HepG2 (cell line): ENCODE results near the gene PPEF2. TPM values are rescaled to one million over a fixed set of nuclear protein-coding genes. Genes with fewer than 3 reads are reported as not detected.
"Not testable (repeated sequence)": the region's sequence is repeated elsewhere in the genome, so short reads cannot be mapped to it uniquely, and the experiment has no call there.

ENCODE experiments used
- ATAC-seq: fragments of 200-7000 bp; cut with Tn5 transposase; 3 replicates; pipeline ENCODE4 v1.9.1; 2020; ENCODE audit warnings: mild to moderate bottlenecking, moderate library complexity
- BruUV-seq: library from RNA; stranded (reverse); fragments of 400-500 nt; replicated peaks from 2 replicates; lab custom pipeline; 2021; lab: Mats Ljungman, UMichigan
- CTCF ChIA-PET: fragments of 300-600 bp; formaldehyde crosslinking; extraction: SDS; loops from one replicate; lab custom pipeline; 2021; ENCODE audit warnings: low total read pairs, inconsistent platforms, low intra/inter-chr PET ratio; lab: Yijun Ruan, JAX
- POLR2A ChIA-PET: fragments of 350-600 bp; sonication (Branson Sonifier 250); formaldehyde crosslinking; loops from one replicate; lab custom pipeline; 2020; ENCODE audit warnings: antibody characterized with exemption, inconsistent platforms; lab: Yijun Ruan, JAX
- DNase-seq: peaks from one replicate; pipeline ENCODE4 v3.0.0-alpha.2; 2015; ENCODE audit warnings: low spot score
- FAIRE-seq: peaks from 3 replicates; lab custom pipeline; 2011; peaks lifted over from hg19 to GRCh38; lab: Jason Lieb, UNC
- H2AFZ ChIP-seq: one replicate; pipeline ENCODE4 v1.6.1; 2011; ENCODE audit warnings: low read length, inconsistent platforms
- H3K27ac ChIP-seq: fragments of 300-600 bp; 3 replicates; pipeline ENCODE4 v1.8.0; 2011; ENCODE audit warnings: mixed run types, mild to moderate bottlenecking, mixed read lengths, low read length, inconsistent platforms; ENCODE audit not compliant: insufficient read depth; ENCODE audit errors: extremely low read length
- H3K27me3 ChIP-seq, 2 experiments: fragments of 200-600 bp in 1 of 2; 2 replicates in 1 of 2; 3 replicates in 1 of 2; pipeline versions ENCODE4 v1.6.0 to v1.8.0; 2011; ENCODE audit warnings: low read length in 2 of 2, mild to moderate bottlenecking in 2 of 2, moderate library complexity in 2 of 2, inconsistent platforms in 1 of 2; ENCODE audit not compliant: insufficient read depth in 2 of 2, control insufficient read depth in 1 of 2
- H3K36me3 ChIP-seq, 2 experiments: fragments of 200-600 bp in 1 of 2; replicated peaks in 1 of 2; 2 replicates in 1 of 2; 3 replicates in 1 of 2; pipeline versions ENCODE4 v1.5.1 to v1.8.0; 2011; ENCODE audit warnings: low read length in 2 of 2, inconsistent platforms in 1 of 2; ENCODE audit not compliant: insufficient read depth in 2 of 2, control insufficient read depth in 1 of 2
- H3K4me1 ChIP-seq: 2 replicates; pipeline ENCODE4 v1.5.1; 2012; ENCODE audit warnings: low read length, inconsistent platforms; ENCODE audit not compliant: insufficient read depth
- H3K4me2 ChIP-seq: 2 replicates; pipeline ENCODE4 v1.6.0; 2011; ENCODE audit warnings: low read depth, low read length, inconsistent platforms
- H3K4me3 ChIP-seq, 3 experiments: fragments of 200-600 bp in 1 of 3; sonication (generic), shearing (Covaris generic) in 1 of 3; replicated peaks in 1 of 3; 2 replicates each; pipeline ENCODE4 v1.5.1; 2011 to 2016; ENCODE audit warnings: low read length in 3 of 3, inconsistent platforms in 2 of 3, low read depth in 2 of 3, mild to moderate bottlenecking in 2 of 3, control low read depth in 1 of 3, mixed read lengths in 1 of 3; ENCODE audit not compliant: insufficient read depth in 1 of 3
- H3K79me2 ChIP-seq: one replicate; pipeline ENCODE4 v1.6.1; 2011; ENCODE audit warnings: low read length, inconsistent platforms; ENCODE audit not compliant: insufficient read depth
- H3K9ac ChIP-seq: 2 replicates; pipeline ENCODE4 v1.6.0; 2011; ENCODE audit warnings: mild to moderate bottlenecking, low read depth, low read length, inconsistent platforms; ENCODE audit not compliant: insufficient read depth
- H3K9me3 ChIP-seq: 2 replicates; pipeline ENCODE4 v1.5.1; 2012; ENCODE audit warnings: mild to moderate bottlenecking, low read length
- H4K20me1 ChIP-seq: 2 replicates; pipeline ENCODE4 v1.6.0; 2011; ENCODE audit warnings: inconsistent platforms, mild to moderate bottlenecking, low read length, moderate library complexity; ENCODE audit not compliant: insufficient read depth
- HNRNPH1 ChIP-seq: fragments of 200-400 bp; formaldehyde crosslinking; optimal IDR thresholded peaks from 2 replicates; pipeline ENCODE3; 2017; ENCODE audit warnings: mild to moderate bottlenecking, low read depth, low read length
- KDM2A ChIP-seq: sonication (generic); formaldehyde crosslinking; IDR thresholded peaks from 2 replicates; pipeline ENCODE4 v1.4.0; 2020; ENCODE audit warnings: low read depth, missing genetic modification reagents, borderline replicate concordance
- ZNF225 ChIP-seq: sonication (generic); formaldehyde crosslinking; IDR thresholded peaks from 2 replicates; pipeline ENCODE4 v1.4.0; 2020; ENCODE audit warnings: mild to moderate bottlenecking, missing genetic modification reagents
- ZNF570 ChIP-seq: sonication (generic); formaldehyde crosslinking; IDR thresholded peaks from 2 replicates; pipeline ENCODE4 v1.4.0; 2020; ENCODE audit warnings: mild to moderate bottlenecking, missing genetic modification reagents, borderline replicate concordance
- ZNF839 ChIP-seq: sonication (generic); formaldehyde crosslinking; IDR thresholded peaks from 2 replicates; pipeline ENCODE4 v1.4.0; 2020; ENCODE audit warnings: missing genetic modification reagents, mild to moderate bottlenecking, borderline replicate concordance
- ZNF891 ChIP-seq: sonication (generic); formaldehyde crosslinking; IDR thresholded peaks from 2 replicates; pipeline ENCODE4 v1.5.0; 2020; ENCODE audit warnings: mild to moderate bottlenecking, missing genetic modification reagents
- WGBS: methylation state at CpG from one replicate; pipeline ENCODE4 v1.1.6; 2017; ENCODE audit warnings: low lambda C conversion rate; 5-methylcytosine and 5-hydroxymethylcytosine counted together
- in situ Hi-C: cut with HindIII; loops from 2 replicates; pipeline ENCODE4 v1.10.0; 2017; ENCODE audit warnings: low pct_unique_long_range_greater_than_20kb; ENCODE audit not compliant: extremely low pct_ligation_motif_present
- intact Hi-C: fragments of 100-400 bp; cut with micrococcal nuclease; formaldehyde crosslinking; loops from one replicate; pipeline ENCODE4 v1.10.0; 2022; ENCODE audit not compliant: unreplicated experiment
- polyA plus RNA-seq, 8 experiments: library from polyadenylated mRNA; depleted of rRNA in 3 of 8; stranded (reverse) in 7 of 8; unstranded in 1 of 8; fragments of >200 nt; fragmentation: Illumina TruSeq in 4 of 8; extraction: Trizol in 4 of 8; gene quantifications; 2 replicates each; pipeline versions ENCODE4 v1.2.1 to v1.2.3, GENCODE V29; 2011 to 2016; ENCODE audit warnings: low read depth in 4 of 8, missing spikeins in 1 of 8, mixed read lengths in 1 of 8; ENCODE audit not compliant: insufficient read depth in 1 of 8
- total RNA-seq, 5 experiments: library from RNA; depleted of rRNA; stranded (reverse); fragments of >200 nt; fragmentation: Illumina TruSeq; extraction: Trizol; gene quantifications; 2 replicates each; pipeline ENCODE4 v1.2.3, GENCODE V29; 2016; ENCODE audit warnings: low read depth in 1 of 5
- TF ChIP-seq, protein P1 (sequence below): sonication (generic); formaldehyde crosslinking; IDR thresholded peaks from 2 replicates; pipeline ENCODE4 v1.5.0; 2020; ENCODE audit warnings: mild to moderate bottlenecking, missing genetic modification reagents

The PPEF2 gene
- total and polyA plus RNA-seq, 2 of the 13 experiments (the other 11 are each of a cell fraction or from before 2014, with no cell fraction given), result 0.01 TPM; not detected in 1

GRCh38 chr4:75912968-75913367, 10.7 kb upstream of the PPEF2 start (continued):
- TF ChIP-seq, protein P1, sequence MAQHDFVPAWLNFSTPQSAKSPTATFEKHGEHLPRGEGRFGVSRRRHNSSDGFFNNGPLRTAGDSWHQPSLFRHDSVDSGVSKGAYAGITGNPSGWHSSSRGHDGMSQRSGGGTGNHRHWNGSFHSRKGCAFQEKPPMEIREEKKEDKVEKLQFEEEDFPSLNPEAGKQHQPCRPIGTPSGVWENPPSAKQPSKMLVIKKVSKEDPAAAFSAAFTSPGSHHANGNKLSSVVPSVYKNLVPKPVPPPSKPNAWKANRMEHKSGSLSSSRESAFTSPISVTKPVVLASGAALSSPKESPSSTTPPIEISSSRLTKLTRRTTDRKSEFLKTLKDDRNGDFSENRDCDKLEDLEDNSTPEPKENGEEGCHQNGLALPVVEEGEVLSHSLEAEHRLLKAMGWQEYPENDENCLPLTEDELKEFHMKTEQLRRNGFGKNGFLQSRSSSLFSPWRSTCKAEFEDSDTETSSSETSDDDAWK (CRISPR knock-in tag), result no peak
- no peak for TF ChIP-seq HNRNPH1

DNA sequence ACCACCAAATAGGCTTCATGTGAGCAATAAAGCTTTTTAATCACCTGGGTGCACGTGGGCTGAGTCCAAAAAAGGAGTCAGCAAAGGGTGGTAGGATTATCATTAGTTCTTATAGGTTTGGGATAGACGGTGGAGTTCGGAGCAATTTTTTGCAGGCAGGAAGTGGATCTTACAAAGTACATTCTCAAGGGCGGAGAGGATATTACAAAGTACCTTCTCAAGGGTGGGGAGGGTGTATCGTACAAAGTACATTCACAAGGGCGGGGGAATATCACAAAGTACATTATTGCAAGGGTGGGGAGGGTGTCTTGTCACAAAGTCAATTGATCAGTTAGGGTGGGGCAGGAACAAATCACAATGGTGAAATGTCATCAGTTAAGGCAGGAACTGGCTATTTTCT, 8.6 kb upstream of the PPEF2 start:
- H3K4me1 ChIP-seq, DNase-seq, BruUV-seq, H3K27me3 ChIP-seq, H3K27ac ChIP-seq, in situ Hi-C loops, POLR2A ChIA-PET, H3K4me2 ChIP-seq, ATAC-seq, H3K9ac ChIP-seq, CTCF ChIA-PET, H3K36me3 ChIP-seq, intact Hi-C loops, H3K79me2 ChIP-seq, H3K4me3 ChIP-seq, H2AFZ ChIP-seq, H4K20me1 ChIP-seq, FAIRE-seq: not testable (repeated sequence)
- H3K9me3 ChIP-seq, result peaks cover 13% of the 10 kb centered on the region
- 79% methylated on average over 6 of the region's 6 CpGs for WGBS

DNA sequence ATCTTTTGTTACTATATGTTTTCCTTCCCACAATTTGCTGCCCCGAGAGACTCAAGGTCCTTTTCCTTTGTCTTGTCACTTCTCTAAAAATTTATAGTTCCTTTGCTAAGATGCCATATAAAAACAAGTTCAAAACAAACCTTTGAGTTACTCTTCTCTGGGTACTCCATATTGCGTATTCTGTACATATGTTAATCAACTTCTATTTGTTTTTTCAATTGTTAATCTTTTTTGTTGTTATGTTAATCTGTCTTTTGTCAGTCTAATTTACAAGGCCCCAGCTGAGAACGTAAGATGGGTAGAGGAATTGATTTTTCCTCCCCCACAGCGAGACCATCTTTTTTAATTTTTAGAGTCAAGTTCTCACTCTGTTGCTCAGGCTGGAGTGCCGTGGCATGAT, 7.2 kb upstream of the PPEF2 start:
- no peak overlapping the region for H3K27ac ChIP-seq
- H3K27me3 ChIP-seq, result no peaks in the 10 kb centered on the region
- no peak overlapping the region for H3K9ac ChIP-seq
- no peaks in the 10 kb centered on the region for H3K4me1 ChIP-seq
- no peak overlapping the region for H3K4me3 ChIP-seq
- 72% methylated on average over 5 of the region's 5 CpGs for WGBS
- no TSS peak for BruUV-seq
- in situ Hi-C loops (no loop called here), intact Hi-C loops (no loop called here)
- H4K20me1 ChIP-seq, result no peaks in the 10 kb centered on the region
- CTCF ChIA-PET, result no interaction called here
- no peak overlapping the region for H2AFZ ChIP-seq
- POLR2A ChIA-PET, result no interaction called here
- no peak for FAIRE-seq
- no peak for TF ChIP-seq KDM2A (CRISPR knock-in tag)
- TF ChIP-seq ZNF225, result no peak
- TF ChIP-seq ZNF570 (CRISPR knock-in tag), result no peak
- no peak for TF ChIP-seq ZNF891 (CRISPR knock-in tag)
- no peak for TF ChIP-seq ZNF839 (CRISPR knock-in tag)
- H3K36me3 ChIP-seq, result no peaks in the 10 kb centered on the region
- no peak for ATAC-seq
- no peak overlapping the region for H3K4me2 ChIP-seq
- H3K79me2 ChIP-seq, result no peaks in the 10 kb centered on the region
- peaks cover 13% of the 10 kb centered on the region for H3K9me3 ChIP-seq
- DNase-seq, result no peak
